Urothelium cell line (cell line): ENCODE data around the gene INTS1.
A peak's percentile ranks its signal among the peaks of the same experiment; 100 is the strongest.

Experiments used
- DNase-seq: peaks from one replicate; pipeline ENCODE4 v3.0.0; 2011; ENCODE audit warnings: low spot score, mixed read lengths
- FAIRE-seq: peaks from 2 replicates; lab custom pipeline; 2011; peaks lifted over from hg19 to GRCh38; lab: Jason Lieb, UNC

INTS1 gene

DNA sequence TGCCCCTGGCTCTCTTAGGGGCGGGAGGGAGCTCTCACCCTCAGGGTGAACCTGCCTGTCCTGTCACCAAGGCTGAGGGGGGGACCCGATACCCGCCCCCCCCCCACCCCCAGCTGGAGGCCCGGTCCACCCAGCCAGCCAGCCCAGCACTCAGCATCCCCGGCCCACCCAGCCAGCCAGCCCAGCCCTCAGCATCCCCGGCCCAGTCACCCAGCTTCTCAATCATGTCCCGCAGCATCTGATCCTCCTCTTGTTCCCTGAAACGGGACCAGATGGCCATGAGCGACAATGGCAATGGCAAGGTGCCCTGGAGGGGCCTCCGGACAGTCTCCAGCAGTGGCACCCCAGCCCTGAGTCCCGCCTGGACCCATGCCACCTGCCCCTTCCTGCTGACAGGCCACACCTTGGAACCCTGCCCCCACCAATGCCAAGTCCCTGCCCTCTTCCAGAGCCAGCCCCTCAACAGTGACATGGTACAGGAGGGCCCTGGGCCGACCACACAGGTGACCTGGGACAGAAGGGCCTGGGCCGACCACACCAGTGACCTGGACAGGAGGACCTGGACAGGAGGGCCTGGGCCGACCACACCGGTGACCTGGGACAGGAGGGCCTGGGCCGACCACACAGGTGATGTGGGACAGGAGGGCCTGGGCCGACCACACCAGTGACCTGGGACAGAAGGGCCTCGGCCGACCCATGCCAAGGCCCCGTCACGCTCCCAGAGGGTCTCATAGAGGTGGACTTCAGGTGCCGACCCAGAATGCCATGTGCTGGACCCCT lies 69.1 kb downstream of the INTS1 start:
- DNase-seq (no peak), FAIRE-seq (peak; percentile 56)

DNA sequence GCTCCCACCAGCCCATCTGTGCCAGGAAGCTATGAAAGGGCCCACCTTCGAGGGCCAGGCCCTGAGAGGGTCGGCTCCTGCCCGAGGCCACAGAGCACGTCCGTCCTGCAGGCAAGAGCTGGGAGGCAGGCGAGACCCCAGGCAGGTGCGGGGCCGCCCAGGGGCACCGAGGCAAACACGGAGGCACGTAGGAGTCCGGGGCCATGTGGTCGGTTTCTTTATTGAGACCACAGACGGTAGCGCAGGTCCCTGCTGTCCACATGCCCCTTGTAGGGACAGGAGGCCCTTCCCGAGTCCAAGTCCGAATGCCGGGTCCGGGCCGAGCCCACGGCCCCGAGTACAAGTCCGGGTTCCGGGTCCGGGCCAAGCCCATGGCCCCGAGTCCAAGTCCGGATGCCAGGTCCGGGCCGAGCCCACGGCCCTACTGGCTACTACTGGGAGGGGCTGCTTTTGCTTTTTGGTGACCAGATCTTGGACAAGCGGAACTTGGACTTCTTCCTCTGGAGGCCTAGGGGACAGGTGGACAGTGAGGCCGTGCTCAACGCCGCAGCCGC lies 69.9 kb downstream of the INTS1 start:
- no peak for DNase-seq
- peak; percentile 35 for FAIRE-seq

DNA sequence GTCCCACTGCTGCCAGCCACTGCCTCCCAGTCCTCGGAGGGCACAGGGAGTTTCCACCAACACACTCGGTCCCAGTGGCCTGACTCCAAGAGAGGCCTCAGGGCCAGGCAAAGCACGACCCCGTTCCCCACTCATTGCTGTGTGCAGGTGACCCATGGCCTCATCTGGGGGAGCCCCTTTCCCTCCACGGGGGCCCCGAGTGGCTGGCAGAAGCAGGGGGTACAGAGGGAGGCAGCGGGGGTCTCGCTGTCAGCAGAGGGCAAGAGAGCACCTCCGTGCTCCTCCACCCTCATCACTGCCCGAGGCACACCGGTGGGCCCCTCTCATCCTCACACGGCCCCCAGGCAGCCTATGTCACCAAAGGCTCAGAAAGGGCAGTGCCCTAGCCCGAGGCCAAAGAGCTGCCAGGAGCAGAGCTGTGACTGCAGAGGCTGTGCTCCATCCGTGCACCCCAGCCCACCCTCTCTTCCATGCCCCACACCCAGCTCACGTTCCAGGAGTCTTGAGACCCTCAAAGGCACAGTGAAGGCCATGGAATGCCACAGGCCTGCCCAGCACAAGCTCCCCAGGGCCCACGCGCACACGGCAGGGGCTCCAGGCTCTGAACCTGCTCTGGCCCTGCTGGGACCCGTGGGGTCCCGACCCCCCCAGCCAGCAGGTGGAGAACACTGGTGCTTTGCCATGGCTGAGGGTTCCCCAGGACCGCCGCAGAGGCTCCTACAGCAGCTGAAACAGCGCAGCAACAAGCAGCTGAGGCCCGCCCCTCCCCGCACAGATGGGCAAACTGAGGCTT lies 70.9 kb downstream of the INTS1 start:
- FAIRE-seq (peak; percentile 79), DNase-seq (no peak)

DNA sequence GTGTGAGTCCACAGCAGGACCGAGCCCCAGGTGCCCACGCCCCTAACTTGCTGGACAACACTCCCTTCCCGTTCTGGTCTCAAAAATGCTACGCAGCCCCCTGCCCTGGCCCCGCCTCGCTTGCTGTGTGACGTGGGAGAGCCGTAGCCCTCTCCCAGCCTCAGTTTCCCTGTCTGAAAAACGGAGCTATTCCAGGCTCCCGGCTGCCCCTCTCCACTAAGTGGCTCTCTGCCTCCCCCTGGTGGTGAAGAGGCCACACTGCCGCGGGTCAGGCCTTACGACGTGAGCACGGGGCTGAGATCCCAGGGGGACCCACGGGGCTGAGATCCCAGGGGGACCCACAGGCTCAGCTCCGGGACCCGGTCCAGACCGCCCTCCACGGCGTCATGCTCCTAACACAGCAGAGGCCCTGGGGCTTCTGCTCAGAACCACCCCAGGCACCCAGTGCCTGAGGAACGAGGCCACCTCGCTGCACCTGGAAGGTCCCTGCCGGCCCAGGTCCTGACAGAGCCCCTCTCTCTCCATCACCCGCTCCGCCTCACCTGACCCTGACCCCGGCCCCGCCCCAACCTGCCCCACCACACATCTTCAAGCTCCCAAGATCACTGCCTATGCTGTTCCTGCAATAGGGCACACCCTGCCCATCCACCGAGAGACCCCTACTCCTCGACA lies 71.6 kb downstream of the INTS1 start:
- FAIRE-seq (peak; percentile 98), DNase-seq (peak; percentile 87)

DNA sequence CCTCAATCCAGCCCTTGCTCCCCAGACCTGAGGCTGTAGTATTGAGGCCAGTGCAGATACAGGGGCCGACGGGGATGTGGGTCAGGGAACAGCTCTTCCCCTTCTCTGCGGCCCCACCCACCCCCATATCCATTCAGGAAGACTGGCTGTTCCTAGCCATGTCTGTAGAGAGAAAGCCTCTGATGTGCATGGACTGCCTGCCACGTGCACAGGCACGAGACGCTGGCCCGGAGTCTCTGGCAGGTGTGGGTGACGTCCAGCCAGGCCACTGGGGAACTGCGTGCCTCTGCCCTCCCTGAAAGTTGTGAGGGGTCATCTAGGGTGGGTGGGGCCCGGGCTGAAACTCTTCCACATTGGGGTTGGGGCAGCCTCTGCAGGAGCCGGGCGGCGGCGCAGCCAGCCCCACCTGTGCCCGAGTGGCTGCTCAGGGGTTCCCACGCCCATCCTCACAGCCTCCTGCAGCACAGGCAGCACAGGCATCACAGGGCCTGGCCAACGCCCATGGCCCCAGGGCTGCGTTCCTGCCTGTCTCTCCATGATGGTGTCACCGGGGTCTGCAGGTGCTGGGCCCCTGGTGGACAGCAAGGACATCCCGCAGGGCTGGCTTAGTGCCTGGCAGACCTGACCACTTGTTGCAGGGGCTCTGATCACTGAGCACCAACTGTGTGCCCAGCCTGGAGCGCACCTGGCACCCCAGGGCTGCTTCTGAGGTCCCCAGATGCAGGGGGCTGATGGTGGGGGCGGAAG lies 72.4 kb downstream of the INTS1 start:
- FAIRE-seq (peak; percentile 40), DNase-seq (no peak)

DNA sequence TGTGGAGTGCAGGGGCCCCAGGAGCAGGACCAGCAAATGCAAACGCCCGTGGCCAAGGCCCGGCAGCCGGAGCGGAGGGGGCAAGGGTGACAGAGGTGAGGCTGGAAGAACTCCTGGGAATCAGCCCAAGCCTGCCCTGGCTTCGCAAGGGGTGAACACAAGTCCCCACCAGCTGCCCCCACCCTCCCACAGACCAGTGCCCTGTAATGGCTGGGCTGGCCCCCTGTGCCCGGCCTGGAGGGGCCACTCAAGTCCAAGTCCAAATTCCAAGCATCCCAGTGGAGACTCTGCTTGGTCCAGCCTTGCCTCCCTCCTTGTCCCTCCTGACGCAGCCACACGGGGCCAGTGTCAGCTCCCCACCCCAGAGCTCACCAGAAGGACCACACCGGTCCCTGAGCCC lies 73.0 kb downstream of the INTS1 start:
- FAIRE-seq (no peak), DNase-seq (no peak)

DNA sequence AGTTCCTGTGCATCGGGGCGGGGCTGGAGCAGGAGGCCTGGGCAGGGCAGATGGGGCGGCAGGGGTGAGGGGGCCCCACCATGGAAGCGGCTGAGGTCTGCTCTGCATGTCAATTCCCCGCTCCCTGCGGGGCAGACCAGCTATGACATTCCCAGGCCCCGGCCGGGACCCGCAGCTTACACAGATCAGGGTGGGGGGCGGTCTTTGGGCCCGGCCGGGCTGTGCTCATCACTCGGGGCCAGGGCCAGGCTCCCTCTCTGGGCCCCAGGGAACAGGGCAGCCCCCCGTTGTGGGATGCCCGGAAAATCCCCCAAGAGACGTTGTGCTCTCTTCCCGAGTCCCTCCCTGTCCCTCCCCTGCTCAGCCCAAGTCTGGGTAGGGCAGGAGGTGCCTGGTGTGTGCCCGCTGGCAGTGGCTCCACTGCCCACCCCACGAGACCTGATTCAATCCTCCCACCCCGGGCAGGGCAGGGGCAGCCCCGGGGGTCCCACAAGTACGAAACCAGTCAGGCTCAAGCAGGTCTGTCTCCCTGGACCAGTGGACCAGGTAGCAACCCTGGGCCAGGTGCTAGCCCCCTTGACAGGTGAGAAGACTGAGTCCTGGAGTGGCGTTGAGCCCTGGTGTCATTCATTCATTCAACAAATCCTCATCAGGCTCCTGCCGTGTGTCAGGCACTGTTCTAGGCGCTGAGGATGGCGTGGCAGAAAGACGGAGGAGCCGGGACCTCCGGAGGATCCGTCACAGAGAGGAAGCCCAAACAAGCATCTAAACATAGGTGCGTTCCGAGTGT lies 73.9 kb downstream of the INTS1 start:
- DNase-seq (no peak), FAIRE-seq (no peak)

DNA sequence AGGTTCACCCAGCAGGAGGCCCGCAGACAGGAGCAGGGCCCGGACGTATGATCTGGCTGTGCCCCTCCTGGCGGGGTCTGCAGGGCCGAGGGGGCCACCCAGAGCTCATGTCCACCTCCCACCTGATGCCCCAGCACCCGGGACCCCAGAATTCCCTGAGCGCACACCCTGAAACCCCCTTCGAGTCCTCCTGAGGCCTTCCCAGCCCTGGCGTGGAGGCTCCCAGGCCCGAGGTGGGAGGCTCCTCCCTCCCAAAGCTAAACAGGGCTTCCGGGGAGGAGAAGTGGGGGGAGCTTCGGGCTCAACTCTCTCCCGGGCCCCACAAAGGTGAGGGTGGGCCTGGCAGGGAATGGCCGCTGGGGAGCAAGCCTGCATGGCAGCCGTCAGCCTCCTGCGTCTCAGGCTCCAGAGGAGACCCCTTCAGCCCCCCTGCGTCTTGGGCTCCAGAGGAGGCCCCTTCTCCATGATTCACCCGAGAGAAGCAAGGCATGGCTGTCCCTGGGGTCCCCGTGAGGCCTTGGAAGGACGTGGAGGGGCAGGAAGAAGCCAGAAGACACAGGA lies 75.2 kb downstream of the INTS1 start:
- FAIRE-seq (peak; percentile 84), DNase-seq (no peak)

DNA sequence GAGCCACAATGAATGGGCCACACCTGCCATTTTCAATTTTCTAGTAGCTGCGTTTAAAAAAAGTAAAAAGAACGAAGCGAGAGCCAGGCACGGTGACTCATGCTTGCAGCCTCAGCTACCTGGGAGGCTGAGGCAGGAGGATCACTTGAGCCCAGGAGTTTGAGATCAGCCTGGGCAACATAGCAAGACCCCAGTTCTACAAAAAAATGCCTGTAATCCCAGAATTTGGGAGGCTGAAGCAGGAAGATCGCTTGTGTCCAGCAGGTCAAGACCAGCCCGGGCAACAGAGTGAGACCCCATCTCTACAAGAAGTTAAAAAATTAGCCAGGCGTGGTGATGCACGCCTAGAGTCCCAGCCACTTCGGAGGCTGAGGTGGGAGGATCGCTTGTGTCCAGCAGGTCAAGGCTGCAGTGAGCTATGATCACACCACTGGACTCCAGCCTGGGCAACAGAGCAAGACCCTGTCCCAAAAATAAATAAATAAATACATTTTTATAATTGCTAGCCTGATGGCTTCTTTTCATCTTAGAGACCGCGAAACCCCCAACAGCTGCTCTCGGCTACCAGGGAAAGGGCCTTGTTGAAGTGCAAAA lies 77.0 kb downstream of the INTS1 start:
- FAIRE-seq: peak; percentile 85

DNA sequence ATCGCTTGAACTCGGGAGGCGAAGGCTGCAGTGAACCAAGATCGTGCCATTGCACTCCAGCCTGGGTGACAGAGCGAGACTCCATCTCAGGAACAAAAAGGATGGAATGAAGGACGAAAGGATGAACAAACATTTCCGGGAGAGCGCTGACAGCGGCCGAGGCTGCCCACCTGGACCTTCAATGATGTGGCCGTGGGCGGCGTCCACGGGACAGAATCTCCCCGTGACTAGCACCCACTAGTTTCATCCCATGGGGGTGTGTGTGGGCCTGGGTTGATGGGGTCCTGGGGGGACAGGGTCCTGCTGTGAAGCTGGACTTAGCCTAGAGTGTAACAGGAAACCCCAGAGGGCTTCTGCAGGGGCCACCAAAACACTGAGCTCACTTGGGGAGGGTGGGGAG lies 77.7 kb downstream of the INTS1 start:
- DNase-seq: no peak
- no peak for FAIRE-seq

More for the DNA sequence above, 77.0 kb downstream of the INTS1 start:
- DNase-seq: no peak

DNA sequence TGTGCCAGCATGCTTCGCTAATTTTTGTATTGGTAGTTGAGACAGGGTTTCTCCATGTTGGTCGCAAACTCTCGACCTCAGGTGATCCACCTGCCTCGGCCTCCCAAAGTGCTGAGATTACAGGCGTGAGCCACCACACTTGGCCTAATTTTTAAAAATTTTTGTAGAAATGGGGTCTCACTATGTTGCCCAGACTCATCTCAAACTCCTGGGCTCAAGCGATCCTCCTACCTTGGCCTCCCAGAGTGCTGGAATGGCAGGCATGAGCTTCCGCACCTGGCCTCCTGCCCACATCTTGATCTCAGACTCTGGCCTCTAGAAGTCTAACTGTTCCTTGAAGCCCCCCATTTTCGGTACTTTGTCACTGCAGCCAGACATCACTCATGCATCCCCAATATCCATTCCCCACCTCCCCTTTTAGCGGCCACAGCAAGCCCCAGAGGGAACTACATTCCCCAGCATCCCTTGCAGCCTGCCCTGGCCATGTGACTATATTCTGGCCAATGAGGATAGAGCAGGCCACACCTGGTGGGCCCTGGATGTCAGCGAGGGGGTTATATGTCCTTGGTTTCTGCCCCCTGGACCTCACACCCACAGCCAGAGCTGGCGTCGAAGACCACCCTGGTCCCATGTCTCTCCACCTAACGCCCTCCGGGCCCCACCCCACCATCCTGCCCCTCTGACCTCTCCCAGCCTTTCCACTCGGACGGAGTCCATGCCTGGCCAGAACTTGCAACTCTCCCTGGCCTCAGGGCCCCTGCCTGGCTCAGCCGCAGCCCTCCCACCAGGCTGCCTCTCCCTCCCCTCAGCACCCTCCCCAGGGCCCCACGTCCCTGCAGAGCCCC lies 78.7 kb downstream of the INTS1 start:
- FAIRE-seq: peak; percentile 98
- DNase-seq: peak; percentile 81

DNA sequence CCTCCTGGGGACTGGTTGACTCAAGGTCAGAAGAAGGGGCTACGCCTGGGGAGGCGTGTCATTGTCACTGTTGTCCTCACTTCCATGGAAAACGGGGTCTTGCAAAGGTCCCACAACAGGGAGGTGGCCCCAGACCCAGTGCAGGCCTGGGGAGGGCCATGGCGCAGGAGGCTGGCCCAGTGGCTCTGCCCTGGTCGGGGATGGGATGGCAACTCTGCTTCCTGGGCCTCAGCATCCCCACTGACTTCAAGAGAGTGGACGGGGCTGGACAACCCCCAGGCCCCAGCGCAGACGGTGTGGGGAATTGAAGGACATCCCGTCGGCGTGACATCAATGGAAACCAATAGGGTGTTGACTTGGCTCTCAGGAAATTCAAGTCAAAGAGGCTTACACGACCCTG lies 80.1 kb downstream of the INTS1 start:
- FAIRE-seq: no peak
- no peak for DNase-seq

DNA sequence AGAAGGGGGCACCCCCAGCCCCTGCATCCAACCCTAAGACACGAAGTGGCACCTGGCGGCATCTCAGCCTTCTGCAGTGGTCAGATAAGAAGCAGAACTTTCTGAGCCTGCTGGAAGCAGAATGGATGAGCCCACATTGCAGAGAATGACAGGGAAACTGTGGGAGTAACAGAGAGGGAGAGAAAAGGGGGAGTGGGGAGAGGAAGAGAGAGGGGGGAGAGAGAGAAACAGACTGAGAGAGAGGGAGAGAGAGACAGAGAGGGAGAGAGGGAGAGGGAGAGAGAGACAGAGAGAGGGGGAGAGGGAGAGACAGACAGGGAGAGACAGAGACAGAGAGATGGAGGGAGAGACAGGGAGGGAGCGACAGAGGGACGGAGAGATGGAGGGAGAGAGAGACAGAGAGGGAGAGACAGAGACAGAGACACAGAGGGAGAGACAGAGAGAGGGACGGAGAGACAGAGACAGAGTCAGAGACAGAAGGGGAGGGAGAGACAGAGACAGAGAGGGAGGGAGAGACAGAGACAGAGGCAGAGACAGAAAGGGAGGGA lies 80.9 kb downstream of the INTS1 start:
- FAIRE-seq: no peak

DNA sequence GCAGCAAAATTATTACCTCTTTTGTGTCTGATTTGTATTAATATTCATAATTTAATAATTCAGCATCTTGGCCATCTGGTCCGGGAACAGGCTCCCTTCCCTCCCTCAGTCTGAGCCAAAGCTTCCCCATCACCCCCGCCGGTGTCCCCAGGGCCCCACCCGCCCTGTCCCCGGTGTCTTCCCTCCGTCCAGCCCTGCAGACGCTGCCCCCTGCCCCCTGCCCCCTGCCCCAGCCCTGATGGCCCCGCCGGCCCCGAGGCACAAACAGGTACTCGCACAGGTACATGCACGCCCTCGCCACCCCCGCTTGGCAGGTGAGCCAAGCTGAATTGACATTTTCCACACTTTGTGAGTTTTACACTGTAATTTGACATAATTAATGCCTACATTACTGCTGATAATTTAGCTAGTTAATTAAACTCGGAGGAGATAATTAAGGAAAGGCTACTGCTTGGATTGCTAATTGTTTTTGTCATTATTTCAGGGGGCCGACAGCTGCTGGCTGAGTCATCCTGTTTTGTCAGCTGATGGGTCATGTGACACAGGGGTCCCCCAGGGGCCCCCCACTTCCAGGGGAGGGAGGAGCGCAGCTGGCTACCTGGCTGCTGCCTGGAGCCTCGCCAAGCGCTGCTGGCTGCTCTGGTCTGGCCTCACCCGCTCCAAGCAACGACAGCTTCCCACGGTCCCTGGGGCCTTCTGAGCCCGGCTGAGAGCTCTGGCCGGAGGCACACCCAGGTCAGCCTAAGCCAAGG lies 81.5 kb downstream of the INTS1 start:
- FAIRE-seq: peak; percentile 76
- DNase-seq: peak; percentile 65

More for the DNA sequence above, 80.9 kb downstream of the INTS1 start:
- no peak for DNase-seq

DNA sequence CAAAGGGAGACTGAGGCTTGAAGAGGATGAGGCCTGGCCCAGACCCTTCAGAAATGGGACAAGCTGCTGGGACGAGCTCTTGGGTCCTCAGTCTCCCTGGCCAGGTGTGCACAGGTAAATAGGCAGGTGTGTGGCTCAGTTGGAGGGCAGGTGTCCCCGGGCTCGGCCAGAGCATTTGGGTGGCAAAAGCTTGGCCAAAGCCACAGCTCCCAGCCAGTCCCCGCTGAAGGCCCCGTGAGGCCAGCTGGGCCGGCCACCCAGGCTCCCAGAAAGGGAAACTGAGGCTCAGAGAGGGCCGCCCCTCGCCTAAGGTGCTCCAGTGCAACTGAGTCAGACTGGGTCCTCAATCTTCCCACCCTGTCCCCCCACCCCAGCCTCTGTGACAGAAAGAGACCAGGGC lies 82.2 kb downstream of the INTS1 start:
- DNase-seq (no peak), FAIRE-seq (no peak)

DNA sequence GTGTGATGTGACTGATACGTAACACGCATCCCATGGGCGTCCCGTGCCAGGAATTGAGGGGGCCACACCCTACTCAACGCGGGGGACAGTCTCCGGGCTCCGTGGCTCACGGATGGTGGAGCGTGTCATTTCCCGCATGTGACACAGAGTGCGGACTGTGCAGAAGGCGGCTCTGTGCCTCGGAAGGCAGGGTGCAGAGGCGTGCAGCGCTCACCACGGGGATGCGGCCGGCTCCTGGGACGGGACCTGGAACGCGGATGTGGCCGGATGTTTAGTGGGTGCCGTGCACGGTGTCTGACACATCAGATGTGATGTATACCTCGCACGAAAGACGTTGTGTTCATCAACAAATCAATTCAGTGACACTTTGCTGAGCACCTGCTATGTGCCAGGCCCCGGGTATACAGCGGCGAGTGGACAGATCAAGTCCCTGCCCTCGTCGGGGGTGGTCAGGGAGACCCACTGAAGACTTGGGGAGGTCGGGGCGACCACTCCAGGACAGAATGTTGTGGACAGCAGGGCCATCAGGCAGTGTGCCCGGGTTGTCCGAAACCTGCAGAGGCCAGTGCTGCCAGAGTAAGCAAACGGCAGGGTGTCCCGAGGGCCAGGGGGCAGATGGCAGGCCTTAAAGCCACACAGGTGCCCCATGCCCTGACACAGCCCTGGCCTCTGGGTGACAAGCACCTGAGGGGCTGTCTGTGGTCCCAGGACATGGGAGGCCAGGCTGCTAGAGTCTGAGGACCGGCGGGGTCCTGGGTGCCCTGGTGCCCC lies 83.0 kb downstream of the INTS1 start:
- DNase-seq (no peak), FAIRE-seq (peak; percentile 95)
